Occipital lobe (tissue), 2 donors: ENCODE data around the gene TSPYL2. TPM values are rescaled to one million over a fixed set of nuclear protein-coding genes. Genes with fewer than 3 reads are reported as not detected.

Experiments used
- DNase-seq: peaks from one replicate; lab custom pipeline; 2025; lab: John Stamatoyannopoulos, UW
- total RNA-seq: library from RNA; depleted of rRNA; stranded (reverse); fragments of >200 nt; gene quantifications from one replicate; pipeline ENCODE4 v1.2.3, GENCODE V29; 2014

The TSPYL2 gene
- 7.0 TPM for total RNA-seq

GRCh38 chrX:53081925-53082772, at the start of gene TSPYL2:
TSPYL2 (plus strand) TSS chrX:53082367; CDS start chrX:53082499, 132 bp downstream.
- DNase-seq, result peak; percentile 90

GRCh38 chrX:53036149-53036548, 46.0 kb upstream of the TSPYL2 start:
- no peak for DNase-seq

DNA sequence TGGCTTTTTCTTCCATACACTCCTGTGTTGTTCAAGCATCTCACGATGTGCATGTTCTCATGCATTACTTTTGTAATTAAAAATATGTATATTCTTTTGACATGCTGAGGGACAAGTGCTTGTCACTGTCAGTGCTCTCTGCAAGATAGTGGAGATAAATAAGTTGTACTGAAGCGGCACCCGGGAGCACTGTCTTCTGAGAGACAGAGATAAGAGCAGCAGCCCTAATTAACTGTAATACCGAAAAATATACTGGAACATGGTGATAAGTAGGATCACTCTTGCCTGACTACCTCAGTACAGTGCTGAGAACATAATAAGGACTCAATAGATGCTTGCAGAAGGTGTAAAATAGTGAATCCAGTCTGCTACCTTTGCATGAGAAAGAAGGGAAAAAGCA, 42.9 kb upstream of the TSPYL2 start:
- no peak for DNase-seq

DNA sequence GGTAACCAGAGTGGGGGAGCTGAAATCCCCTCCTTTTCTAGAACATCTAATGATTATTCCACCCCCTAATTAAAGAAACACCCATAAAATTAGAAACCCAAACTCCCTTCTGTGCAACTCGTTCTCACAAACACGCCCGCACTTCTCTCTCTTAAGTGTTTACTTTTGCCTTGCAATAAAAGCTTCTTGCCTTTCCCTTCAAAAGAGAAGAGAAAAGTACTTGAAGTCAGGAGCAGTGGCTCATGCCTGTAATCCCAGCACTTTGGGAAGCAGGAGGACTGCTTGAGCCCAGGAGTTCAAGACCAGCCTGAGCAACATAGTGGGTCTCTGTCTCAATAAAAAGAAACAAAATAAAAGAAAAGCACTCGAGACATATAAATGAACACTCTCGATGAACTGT, 37.2 kb upstream of the TSPYL2 start:
- no peak for DNase-seq

DNA sequence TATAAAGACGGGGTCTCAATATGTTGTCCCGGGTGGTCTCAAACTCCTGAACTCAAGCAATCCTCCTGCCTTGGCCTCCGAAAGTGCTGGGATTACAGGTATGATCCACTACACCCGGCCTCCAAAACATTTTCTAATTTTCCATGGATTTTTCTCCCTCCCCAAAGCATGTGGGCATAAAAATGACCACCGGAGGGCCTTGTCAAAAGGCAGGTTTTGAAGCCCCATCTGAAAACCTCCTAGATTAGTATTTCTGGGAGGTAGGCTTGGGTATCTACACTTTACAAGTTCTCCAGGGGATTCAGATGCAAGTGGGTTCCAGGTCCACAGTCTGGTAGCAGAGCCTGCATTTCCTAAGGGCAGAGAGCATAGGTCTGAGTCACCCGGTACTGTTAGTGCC, 34.9 kb upstream of the TSPYL2 start:
- no peak for DNase-seq

DNA sequence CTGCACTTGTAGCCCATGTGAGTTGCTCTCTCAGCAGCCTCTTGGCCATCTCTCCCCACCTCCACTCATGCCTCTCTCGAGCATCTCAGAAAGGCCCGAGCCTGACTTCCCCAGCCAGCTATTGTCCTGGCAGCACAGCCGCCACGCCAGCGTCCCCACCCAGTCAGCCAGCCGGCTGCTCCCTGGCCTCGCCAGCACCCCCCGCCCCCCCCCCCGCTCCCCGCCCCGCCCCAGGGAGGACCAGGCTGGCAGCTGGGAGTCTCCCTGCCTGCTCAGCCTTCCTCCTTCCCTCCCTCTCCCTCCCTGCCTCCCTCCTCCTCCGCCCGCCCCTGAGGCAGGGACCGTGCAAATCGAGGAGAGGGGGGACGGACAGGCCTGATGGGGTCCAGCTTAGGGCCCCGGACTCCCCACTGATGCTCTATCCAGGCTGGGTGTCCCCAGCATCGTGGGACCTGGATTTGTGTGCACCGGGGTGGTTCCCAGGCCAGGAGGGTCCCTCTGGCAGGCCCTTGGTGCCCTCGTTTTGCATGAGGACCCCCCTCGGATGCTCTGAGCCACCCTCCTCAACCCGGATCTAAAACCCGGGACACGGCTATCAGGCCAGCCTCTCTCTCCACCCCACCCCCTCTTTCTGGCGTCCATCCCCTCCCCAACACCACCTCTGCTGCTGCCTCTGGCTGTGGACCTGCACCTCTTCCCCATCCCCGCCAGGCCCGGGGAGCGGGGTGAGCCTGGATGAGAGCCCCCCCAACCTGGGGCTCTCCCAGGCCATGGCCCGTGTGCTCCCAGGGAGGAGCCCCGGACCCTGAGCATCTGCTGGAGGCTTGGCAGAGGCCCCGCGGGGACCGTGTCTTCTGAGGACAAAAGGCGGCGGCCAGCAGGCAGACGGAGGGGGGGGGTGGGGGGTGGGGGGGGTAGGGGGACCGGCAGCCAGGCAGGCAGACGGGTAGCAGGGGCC, 33.7 kb upstream of the TSPYL2 start, which contains the start of gene GPR173:
Gene GPR173, plus strand, starts transcription at position 621 of the 958 bp plus-strand sequence. CDS start 27,833 bp downstream, outside the sequence.
- peak; percentile 84 for DNase-seq

DNA sequence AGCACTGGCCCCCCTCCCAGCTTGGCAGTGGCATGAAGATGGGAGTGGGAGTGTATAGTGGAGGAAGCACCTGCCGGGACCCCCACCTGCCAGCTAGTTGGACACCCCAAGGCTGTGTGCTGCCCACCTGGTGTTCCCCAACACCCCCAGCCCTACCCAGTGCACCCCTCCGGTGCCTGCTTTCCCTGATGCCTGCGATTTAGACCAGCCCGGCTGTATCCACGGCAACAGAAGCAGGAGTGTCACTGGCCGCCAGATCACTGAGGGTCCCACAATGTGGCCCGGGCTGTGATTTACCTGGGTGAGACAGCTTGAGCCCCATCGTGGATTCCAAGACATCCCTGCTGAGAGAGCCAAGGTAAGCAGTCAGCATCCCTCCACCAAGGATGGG, 33.0 kb upstream of the TSPYL2 start:
- DNase-seq, result no peak

DNA sequence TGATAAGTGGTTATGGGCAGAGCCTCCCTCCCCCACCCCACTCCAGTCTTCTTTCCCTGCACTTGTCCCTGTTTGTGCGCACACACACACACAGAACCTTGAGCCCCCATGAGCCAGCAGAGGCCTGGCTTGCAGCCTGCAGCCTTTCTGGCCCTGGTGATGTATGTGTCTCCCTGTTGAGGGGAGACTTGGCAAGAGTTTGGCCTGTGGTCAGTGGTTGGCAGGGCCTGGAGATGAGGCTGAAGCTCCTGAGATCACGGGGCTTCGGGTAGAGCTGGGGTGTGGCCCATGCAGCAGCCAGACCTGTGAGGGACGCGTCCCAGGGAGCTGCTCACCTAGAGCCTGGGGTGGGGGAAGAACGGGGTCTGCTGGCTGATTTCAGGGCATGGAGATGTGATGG, 31.3 kb upstream of the TSPYL2 start:
- DNase-seq, result no peak

DNA sequence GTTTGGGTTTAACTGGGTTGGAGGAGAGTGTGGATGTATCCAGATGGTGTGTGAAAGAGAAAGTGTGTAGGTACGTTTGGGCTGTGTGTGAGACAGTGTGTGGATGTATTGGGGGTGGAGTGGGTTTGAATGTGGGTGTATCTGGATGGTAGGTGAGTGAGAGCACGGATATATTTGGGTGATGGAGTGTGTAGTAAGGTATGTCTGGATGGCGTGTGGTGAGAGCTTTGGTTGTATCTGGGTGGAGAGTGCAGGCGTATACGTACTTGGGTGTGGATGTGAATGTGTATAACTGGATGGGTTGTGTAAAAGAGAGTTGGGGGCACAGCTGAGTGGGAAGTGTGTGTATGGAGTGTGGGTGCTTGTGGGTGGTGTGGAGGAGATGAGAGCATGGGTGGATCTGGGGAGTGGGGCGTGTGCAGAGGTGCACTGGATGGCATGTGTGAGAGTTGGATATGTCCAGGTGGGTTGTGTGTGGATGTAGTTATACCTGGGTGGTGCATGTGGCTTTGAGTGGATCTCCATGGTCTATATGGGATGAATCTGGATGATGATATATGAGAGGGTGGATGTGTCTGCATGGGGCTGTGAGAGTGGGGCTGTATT, 26.8 kb upstream of the TSPYL2 start:
- DNase-seq, result no peak

DNA sequence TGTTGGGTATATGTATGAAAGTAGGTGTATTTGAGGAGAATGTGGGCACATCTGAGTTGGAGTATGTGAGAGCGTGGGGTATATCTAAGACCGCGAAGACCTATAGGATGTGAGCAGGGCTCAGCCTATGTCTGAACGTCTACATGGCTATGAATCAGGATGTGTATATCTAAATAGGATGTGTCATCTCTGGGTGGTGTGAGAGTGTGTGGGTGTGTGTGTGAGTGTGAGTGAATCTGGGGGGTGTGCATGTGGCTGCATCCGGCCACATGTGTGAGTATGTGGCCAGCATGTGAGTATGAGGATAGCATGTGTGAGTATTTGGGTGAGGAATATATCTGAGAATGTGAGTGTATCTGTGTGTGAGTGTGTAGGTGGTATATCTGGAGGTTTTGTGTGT, 25.9 kb upstream of the TSPYL2 start:
- no peak for DNase-seq

DNA sequence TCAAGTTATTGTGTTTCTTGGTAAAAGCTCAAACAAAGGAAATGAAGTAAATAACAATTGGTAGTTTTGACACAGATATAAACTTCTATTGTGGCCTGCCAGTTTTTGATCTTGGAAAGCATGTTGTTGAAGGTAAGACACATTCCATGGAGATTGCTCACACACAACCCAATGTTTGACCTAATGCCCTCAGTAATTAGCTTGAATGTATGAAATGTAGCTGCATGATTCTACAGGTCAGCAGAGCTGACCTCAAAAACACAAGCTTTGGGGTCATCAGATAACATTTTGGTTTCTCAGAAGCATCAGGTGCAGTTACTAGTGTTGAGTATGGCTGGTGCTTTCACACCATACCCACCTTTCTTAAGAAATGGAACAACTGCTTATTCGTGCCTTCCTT, 17.1 kb upstream of the TSPYL2 start:
- no peak for DNase-seq

DNA sequence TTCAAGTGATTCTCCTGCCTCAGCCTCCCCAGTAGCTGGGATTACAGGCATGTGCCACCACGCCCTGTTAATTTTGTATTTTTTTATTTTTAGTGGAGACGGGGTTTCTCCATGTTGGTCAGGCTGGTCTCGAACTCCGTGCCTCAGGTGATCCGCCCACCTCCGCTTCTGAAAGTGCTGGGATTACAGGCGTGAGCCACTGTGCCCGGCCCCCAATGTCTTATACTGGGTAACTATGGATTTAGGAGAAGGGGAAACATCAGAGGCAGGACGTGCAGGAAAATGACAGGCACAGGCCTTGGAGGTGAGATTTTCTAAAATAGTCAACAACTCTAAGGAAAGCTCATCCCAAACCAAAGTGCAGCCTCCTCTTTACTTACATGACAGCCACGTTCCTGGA, 11.1 kb upstream of the TSPYL2 start:
- no peak for DNase-seq

- DNase-seq, result peak; percentile 13
Measured at GRCh38 chrX:53071604-53072417, 10.4 kb upstream of the TSPYL2 start.

- DNase-seq, result no peak
Measured at GRCh38 chrX:53072418-53073114, 9.6 kb upstream of the TSPYL2 start.

DNA sequence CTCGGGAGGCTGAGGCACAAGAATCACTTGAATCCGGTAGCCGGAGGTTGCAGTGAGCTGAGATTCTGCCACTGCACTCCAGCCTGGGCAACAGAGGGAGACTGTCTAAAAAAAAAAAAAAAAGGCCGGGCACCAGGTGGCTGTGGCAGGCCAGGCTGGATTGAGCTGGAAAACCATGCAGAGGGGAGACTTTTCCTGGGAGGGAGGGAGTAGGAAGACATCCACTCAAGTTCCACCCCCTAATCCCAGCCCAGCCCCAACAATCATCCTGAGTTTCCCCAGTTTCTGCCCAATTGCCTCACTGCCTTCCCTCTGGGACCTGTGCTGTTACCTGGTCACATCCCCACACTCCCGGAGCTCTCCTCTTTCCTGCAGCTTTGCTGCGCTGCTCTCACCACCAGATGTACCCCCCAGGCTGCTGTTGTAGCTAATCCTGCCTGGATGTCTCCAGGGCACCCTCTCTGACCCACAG, 9.0 kb upstream of the TSPYL2 start:
- DNase-seq, result no peak

- DNase-seq, result no peak
Measured at GRCh38 chrX:53075011-53075410, 7.2 kb upstream of the TSPYL2 start.

- DNase-seq, result no peak
Measured at GRCh38 chrX:53076671-53077070, 5.5 kb upstream of the TSPYL2 start.

GRCh38 chrX:53077207-53078197, 4.7 kb upstream of the TSPYL2 start:
- DNase-seq, result no peak

DNA sequence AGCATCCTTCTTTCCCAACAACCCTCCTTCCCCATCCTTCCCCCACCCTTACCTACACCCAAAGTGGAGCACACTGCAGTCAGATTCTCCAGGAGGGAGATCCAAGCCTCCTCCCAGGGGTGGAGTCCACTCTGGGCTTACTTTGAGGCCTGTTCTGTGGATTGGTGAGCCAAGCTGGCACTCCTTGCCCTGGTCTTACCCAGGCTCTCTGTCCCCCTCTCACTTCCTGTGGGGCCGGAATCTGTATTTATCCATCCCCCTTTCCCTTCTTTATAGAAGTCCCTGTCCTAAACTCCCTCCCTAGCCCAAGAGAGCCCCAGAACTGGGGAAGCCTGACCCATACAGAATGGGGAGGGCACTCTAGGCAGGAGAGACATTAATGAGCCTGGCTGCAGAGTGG, 3.2 kb upstream of the TSPYL2 start:
- DNase-seq, result no peak
